ENCODE data around the gene RGS3.

RGS3 gene

DNA sequence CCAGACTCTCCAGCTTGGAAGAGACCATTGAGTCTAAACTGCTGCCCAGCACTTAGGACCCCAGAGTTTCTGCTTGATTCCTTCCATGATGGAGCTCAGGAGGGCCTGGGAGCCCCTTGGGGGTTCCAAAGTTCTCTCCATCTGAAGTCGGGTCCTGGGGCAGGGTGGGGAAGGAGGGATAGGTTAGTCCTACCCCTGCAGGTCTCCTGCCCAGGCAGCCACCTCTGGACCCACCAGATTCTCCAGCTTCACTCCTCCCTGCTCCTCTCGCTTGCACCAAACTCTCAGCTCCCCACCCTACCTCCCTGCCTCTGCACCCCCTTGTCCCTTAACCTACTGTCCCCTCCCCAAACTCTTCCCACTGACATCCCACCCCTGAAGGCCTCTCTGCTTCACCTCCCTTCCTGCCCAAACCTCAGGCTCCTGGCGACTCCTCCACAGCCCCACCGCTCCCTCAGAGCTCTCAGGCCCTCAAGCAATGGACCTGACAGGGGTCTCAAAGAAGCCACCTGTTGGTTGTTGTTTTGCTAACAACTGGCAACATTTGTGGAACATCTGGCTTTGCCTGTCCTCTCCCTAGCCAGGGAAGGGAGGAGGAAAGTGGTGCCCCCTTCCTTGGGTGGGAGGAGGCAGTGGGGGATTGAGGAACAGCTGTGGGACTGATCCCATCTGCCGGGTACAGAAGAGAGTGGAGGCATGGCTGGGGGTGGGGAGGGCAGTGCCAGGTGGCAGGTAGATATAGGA lies 137.5 kb downstream of the RGS3 start:
- no peak for DNase-seq (ENCODE audit: low read depth)

GRCh38 chr9:113601656-113602055 lies 138.1 kb downstream of the RGS3 start:
- no peak for DNase-seq (ENCODE audit: low read depth)

DNA sequence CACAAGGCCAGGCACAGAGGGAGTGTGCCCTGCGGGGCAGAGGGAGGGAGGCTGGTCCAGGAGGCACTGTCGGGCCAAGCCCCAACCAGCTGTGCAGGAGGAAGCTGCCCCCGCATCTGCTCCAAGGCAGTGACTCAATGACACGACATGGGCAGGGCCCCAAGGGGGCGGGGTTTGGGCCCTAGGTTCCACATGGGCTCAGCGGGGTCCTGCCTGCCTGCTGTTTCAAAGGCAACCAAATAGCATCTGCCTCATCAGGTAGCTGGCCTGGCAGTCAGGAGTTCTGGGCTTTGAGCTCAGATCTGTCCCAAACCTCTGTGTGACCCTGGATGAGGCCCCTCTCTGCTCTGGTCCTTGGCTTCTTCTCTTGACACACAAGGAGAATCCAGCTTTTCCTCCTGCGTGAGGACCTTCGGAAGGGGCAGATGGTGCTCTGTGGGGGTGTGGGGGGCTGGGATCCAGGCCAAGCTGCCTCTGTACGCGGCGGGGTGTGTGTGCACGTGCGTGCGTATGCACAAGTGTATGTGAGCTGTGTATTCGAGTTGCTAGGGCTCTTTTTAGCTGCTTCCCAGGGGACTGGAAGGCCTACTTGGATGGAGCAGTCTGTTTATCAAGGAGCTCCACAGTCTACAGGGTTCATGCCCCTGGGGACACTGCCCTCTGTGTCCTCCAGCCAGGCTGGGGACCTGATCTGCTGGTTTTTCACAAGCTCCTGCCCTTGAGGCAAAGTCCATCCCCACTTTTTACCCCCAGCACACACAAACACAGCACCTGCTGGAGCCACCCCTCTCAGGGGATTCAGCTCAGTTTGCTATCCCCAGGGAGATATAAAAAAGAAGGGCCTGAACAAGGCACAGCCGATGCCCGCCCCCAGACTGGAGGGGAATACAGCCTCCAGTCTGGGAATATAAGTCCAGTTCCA lies 138.9 kb downstream of the RGS3 start:
- DNase-seq (ENCODE audit: low read depth), result peak; percentile 79

DNA sequence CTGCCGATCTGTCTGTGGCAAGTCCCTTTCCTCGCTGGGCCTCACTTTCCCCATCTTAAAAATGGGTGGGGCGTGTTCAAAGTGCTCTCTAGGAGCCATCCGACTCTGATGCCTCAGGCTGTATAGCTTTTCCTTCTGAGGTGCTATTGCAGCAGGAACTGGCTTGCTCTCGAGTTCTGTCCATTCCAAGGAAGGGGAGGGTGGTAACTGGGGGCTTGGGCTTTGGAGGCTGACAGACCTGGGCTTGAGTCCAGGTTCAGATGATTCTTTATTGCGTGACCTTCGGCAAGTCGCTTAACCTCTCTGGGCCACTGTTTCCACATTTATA lies 139.5 kb downstream of the RGS3 start:
- no peak for DNase-seq (ENCODE audit: low read depth)

GRCh38 chr9:113603773-113604172 lies 140.2 kb downstream of the RGS3 start:
- DNase-seq (ENCODE audit: low read depth), result no peak

DNA sequence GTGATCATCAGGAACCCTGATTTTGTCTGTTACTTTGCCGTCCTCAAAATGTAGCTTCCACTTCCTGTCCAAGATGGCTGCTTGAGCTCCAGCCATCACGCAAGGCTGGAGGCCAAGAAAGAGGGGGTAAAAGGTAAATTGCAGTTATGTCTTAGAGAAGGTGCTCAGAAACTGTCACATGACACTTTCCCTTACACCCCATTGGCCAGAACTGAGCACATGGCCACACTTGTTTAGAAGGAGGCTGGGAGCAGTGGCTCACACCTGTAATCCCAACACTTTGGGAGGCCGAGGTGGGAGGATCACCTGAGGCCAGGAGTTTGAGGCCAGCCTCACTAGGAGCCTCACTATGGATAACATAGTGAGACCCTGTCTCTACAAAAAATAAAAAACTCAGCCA lies 140.9 kb downstream of the RGS3 start:
- DNase-seq (ENCODE audit: low read depth), result no peak

GRCh38 chr9:113606510-113606909 lies 143.0 kb downstream of the RGS3 start:
- DNase-seq (ENCODE audit: low read depth), result no peak

DNA sequence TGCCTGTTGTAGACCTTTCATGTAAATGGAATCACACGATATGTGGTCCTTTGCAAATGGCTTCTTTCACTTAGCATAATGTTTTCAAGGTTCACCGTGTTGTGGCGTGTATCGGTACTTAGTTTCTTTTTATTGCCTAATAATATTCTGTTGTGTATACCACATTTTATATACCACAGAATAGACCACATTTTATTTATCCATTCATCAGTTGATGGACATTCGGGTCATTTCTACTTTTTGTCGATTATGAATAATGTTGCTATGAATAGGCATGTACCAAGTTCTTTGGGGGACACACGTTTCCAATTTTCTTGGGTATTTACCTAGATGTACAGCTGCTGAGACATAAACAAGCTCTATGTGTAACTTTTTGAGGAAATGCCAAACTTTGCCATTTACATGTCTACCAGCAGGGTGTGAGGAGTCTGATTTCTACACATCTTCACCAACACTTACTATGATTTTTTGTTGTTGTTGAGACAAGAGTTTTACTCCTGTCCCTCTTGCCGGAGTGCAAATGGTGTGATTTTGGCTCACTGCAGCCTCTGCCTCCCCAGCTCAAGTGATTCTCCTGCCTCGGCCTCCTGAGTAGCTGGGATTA lies 144.7 kb downstream of the RGS3 start:
- no peak for DNase-seq (ENCODE audit: low read depth)

GRCh38 chr9:113609562-113610318 lies 146.2 kb downstream of the RGS3 start:
- DNase-seq (ENCODE audit: low read depth), result no peak

- DNase-seq (ENCODE audit: low read depth), result no peak
Observed at GRCh38 chr9:113611461-113612215, 148.1 kb downstream of the RGS3 start.

GRCh38 chr9:113612216-113612747 lies 148.8 kb downstream of the RGS3 start:
- DNase-seq (ENCODE audit: low read depth), result no peak

DNA sequence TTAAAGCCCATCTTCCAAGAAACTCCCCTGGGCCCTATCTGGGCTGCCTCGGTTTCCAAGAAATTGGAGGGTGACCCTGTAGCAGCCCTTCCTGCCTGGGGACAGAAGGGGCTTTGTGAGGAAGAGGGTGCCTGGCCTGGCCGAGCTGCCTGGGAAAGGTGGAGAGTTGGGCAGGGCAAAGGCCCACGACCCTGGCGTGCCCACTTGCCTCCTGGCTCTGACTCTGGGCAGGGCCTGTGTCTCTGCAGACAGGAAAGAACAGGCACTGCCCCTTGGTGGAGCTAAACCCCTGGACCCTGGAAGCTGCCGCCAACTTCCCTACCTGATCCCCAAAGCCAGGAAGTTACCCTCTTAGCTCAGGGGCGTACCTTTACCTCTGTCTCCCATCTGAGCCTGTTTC lies 149.3 kb downstream of the RGS3 start:
- DNase-seq (ENCODE audit: low read depth), result no peak

DNA sequence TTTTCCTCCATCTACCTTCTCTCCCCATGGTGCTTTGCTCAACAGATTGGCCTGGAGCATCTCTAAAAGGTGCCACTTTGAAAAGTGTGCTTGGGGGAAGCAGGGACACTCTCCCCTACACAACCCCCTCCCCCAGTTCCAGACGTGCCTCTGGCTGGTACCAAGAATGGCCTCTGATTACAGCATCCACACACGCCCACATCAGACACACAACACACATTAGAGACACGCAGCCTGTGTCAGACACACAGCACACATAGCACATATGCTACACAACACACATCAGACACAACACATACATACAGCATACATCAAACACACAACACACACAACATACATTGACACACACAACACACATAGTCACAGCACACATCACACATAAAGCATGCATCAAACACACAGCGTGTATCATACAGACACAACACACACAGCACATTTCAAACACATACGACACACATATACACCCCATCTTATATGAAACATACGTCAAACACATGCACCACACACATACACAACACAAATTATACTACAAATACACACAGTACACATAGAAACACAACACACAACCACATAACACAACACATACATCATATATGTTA lies 150.4 kb downstream of the RGS3 start:
- no peak for DNase-seq (ENCODE audit: low read depth)

GRCh38 chr9:113614843-113615648 lies 151.5 kb downstream of the RGS3 start:
- DNase-seq (ENCODE audit: low read depth), result peak; percentile 90

- DNase-seq (ENCODE audit: low read depth), result no peak
Observed at GRCh38 chr9:113616116-113616515, 152.6 kb downstream of the RGS3 start.

DNA sequence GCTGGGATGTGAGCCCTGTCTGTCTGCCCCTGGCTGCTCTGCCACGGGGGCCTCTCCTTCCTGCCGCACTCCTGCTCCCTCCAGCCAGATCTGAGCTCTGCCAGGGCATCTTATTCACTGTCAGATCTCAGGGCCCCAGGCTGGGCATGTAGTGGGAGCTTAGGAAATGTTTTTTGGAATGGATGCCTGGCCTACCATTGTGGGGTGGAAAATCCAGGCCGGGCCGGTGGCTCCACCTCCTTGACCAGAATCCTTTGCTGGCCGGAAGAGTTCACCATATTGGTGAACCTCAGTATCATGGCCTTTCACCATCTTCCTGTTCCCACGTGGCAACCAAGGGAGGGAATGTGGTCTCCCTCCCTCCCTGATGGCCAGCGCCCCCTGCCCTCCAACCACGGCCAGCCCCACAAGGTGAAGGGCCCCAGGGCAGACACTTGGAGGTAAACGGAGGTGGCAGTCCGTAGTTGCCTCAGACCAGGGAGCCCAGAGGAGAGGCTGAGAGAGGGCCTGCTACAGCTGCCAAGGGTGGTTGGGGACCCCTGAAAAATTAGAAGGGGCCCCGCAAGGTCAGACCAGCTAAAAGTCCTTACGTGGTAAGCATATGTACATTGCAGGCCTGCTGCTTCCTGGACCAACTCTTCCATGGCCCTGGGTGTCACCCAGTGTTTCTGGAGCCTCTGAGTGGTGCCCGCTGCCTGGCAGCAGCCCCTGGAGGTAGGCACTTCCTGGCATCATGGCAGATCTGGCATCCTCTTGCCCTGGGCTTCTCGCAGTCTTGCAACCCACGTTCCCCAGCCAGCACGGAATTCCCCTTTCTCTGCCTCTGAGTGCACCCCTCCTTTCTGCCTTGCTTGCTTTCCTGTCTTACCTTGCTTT lies 153.3 kb downstream of the RGS3 start:
- DNase-seq (ENCODE audit: low read depth), result no peak

DNA sequence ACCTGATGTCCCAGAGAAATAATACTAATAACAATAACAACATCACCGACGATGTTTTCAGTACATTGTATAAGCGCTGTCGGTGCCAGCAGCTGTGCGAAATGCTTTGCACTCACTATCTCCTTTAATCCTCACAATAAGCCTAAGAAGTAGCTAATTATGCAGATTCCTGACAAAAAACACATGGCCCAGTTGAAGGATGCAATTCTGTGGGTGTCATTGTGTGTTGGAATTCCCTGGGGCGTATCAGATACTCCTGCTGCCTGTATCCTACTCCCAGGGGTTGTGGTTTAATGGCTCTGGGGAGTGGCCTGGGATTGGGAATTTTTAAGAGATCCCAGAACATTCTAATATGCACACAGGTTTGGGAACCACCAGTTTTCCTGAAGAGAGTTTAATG lies 154.0 kb downstream of the RGS3 start:
- DNase-seq (ENCODE audit: low read depth), result no peak

DNA sequence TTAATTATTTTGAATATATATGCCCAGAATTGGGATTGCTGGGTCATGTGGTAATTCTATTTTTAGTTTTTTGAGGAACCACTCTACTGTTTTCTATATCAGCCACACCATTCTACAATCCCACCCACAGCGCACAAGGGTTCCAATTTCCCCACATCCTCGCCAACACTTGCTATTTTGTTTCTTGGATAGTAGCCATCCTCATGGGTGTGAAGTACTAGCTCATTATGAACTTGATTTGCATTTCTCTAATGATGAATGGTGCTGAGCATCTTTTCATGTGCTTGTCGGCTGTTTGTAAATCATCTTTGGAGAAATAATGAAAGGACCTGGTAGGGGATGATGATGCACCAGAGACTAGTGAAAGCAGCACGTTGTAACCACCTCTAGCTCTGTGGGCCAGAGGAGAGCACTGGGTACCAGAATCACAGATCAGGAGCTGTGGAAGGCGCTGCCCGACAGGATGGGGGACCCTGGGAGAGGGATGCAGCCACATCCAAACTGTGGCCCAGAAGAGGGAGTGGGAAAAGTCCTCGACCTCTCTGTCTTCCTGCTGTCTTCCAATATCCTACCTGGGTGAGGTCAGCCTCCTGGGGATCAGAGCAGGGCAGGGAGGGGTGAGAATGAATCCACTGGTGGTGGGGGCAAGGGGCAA lies 155.4 kb downstream of the RGS3 start:
- DNase-seq (ENCODE audit: low read depth), result no peak

All from stromal cell of bone marrow (primary cell).